Naive B cell (primary cell): Measurements from ENCODE around the gene TMEM150A. TPM values are rescaled to one million over a fixed set of nuclear protein-coding genes. Genes with fewer than 3 reads are reported as not detected.
"Not testable (repeated sequence)": the region's sequence is repeated elsewhere in the genome, so short reads cannot be mapped to it uniquely, and the experiment has no call there.

Source experiments
- ATAC-seq, 2 donors: fragments of 150-1000 bp; cut with Tn5 transposase; 2 replicates each; pipeline ENCODE4 v1.10.0; 2021; ENCODE audit warnings: low read depth in 2 of 2, mild to moderate bottlenecking in 2 of 2, moderate library complexity in 2 of 2
- DNase-seq: peaks from one replicate; pipeline ENCODE4 v3.0.0; 2022
- H3K27ac Mint-ChIP-seq, 6 donors: one replicate each; pipeline ENCODE4 v1.8.0; 2020 to 2022; ENCODE audit warnings: mild to moderate bottlenecking in 6 of 6, mixed read lengths in 6 of 6, moderate library complexity in 5 of 6, inconsistent platforms in 2 of 6
- H3K27me3 Mint-ChIP-seq, 3 donors: one replicate each; pipeline ENCODE4 v1.8.0; 2021 to 2022; ENCODE audit warnings: mixed read lengths in 3 of 3, mild to moderate bottlenecking in 1 of 3
- H3K36me3 Mint-ChIP-seq, 2 donors: one replicate each; pipeline ENCODE4 v1.8.0; 2020 to 2022; ENCODE audit warnings: mixed read lengths in 2 of 2, inconsistent platforms in 1 of 2, mild to moderate bottlenecking in 1 of 2
- H3K4me1 Mint-ChIP-seq, 3 donors: one replicate each; pipeline ENCODE4 v1.8.0; 2020 to 2022; ENCODE audit warnings: mixed read lengths in 3 of 3, inconsistent platforms in 1 of 3, mild to moderate bottlenecking in 1 of 3, moderate library complexity in 1 of 3
- H3K4me3 Mint-ChIP-seq, 8 donors: one replicate each; pipeline ENCODE4 v1.8.0; 2020 to 2022; ENCODE audit warnings: mild to moderate bottlenecking in 8 of 8, mixed read lengths in 8 of 8, moderate library complexity in 8 of 8, inconsistent platforms in 2 of 8
- H3K9me3 Mint-ChIP-seq, 7 donors: one replicate each; pipeline ENCODE4 v1.8.0; 2020 to 2022; ENCODE audit warnings: mixed read lengths in 7 of 7, mild to moderate bottlenecking in 5 of 7, inconsistent platforms in 2 of 7, moderate library complexity in 1 of 7
- polyA plus RNA-seq, 6 donors: library from polyadenylated mRNA; unstranded; fragments of 300-500 nt; fragmentation: Illumina TruSeq; gene quantifications; one replicate each; pipeline ENCODE4 v1.2.3, GENCODE V29; 2021; ENCODE audit warnings: low read depth in 6 of 6

TMEM150A gene
- polyA plus RNA-seq, 6 donors from 2014 or later: 11.8 to 25.0 (median 14.5) TPM

- DNase-seq (no peak), ATAC-seq (no peak)
- Mint-ChIP-seq H3K27ac (peak overlapping the region; percentile 92 to 99 (median 98)), H3K4me1 (peaks cover 33 to 49% (median 46%) of the 10 kb centered on the region in 3 donors), H3K9me3 (no peaks in the 10 kb centered on the region), H3K36me3 (no peaks in the 10 kb centered on the region), H3K27me3 (no peaks in the 10 kb centered on the region), H3K4me3 (peak overlapping the region; percentile 95 to 100 (median 99))
Measured at GRCh38 chr2:85596026-85596333, 6.5 kb downstream of the TMEM150A start.

DNA sequence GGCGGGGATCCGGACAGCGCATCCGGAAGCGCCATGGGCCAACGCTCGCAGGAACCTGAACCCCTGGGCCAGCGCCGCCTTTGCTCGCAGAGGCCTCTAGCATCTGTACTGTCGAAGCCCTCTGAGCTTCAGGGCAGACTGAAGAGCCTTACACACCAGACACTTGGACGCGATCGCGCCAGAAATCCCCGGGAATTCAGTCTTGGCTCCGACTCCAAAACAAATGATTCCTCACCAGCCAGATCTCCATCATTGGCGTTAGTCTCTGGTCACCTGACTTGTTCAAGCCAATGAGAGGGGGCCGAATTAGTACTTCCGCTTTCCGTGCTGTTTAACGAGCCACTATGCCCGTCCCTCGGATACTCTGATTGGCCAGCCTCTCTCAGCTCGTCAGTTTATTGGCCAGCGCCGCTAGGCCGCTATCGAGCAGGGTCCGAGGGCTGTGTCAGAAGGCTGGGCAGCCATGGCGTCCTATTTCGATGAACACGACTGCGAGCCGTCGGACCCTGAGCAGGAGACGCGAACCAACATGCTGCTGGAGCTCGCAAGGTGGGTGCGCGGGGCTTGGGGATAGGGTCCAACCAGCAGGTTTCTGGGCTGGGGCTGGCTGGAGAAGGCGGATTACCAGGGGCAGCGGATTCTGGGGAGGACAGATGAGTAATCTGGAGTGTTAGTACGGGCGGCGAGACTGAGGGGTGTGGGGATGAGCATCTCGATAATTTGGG lies 7.0 kb downstream of the TMEM150A start, which contains the start of gene RNF181:
Gene RNF181, plus strand, starts transcription at position 445 of the 725 bp plus-strand sequence. Its CDS starts 19 bp downstream, at position 464.
- H3K27ac Mint-ChIP-seq: peak within 1 kb of the TSS; percentile 92 to 99 (median 98)
- peak within 1 kb of the TSS; percentile 95 to 100 (median 99) for H3K4me3 Mint-ChIP-seq
- no peaks in the 10 kb centered on the region for H3K27me3 Mint-ChIP-seq
- H3K4me1 Mint-ChIP-seq: peaks cover 33 to 48% (median 44%) of the 10 kb centered on the region in 3 donors
- DNase-seq (peak; percentile 90), ATAC-seq (peak; percentile 99)
- H3K36me3 Mint-ChIP-seq: no peaks in the 10 kb centered on the region
- no peaks in the 10 kb centered on the region for H3K9me3 Mint-ChIP-seq

DNA sequence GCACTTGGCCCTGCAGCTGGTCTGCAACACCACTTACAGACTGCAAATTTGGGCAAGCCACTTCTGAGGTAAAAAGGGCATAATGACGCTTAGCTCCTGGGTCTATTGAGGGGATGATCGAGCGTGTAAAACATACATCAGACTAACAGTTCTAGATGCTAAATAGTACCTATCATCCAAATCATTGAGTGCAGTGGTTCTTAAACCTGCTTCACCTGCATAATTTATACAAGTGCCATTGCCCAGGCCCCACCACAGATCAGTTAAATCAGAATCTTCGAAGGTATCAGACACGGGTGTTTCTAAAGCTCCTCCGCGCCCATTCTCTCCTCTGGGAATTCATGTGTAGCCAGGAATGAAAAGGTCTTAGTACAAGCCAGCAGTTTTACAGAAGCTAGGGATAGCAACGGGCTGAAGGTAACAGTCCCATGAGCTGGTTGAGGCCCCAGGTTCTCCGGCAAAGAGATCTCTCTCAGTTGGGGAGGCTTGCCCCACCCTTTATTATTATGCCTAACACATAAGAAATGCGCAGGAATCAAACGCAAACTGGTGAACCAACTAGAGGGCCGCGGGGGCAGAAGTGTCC lies 7.7 kb downstream of the TMEM150A start:
- no peaks in the 10 kb centered on the region for H3K9me3 Mint-ChIP-seq
- peak overlapping the region; percentile 92 to 99 (median 98) for H3K27ac Mint-ChIP-seq
- H3K36me3 Mint-ChIP-seq: no peaks in the 10 kb centered on the region
- ATAC-seq: peak; percentile 1
- peaks cover 33 to 51% (median 39%) of the 10 kb centered on the region in 3 donors for H3K4me1 Mint-ChIP-seq
- peak overlapping the region; percentile 95 to 100 (median 99) for H3K4me3 Mint-ChIP-seq
- no peak for DNase-seq
- H3K27me3 Mint-ChIP-seq: no peaks in the 10 kb centered on the region

GRCh38 chr2:85593023-85593422 lies 9.5 kb downstream of the TMEM150A start:
- no peak overlapping the region for H3K27ac Mint-ChIP-seq
- H3K27me3 Mint-ChIP-seq: no peaks in the 10 kb centered on the region
- H3K4me3 Mint-ChIP-seq: peak overlapping the region in 3 of 8 donors; percentile 65 to 99 (median 95)
- no peak for DNase-seq
- peaks cover 41 to 51% (median 45%) of the 10 kb centered on the region in 3 donors for H3K4me1 Mint-ChIP-seq
- ATAC-seq: no peak
- no peaks in the 10 kb centered on the region for H3K36me3 Mint-ChIP-seq
- H3K9me3 Mint-ChIP-seq: no peaks in the 10 kb centered on the region

GRCh38 chr2:85592299-85592698 lies 10.2 kb downstream of the TMEM150A start:
- Mint-ChIP-seq H3K4me1 (peaks cover 46 to 58% (median 49%) of the 10 kb centered on the region in 3 donors), H3K4me3 (peak overlapping the region in 3 of 8 donors; percentile 16 to 95 (median 65)), H3K27ac (peak overlapping the region in 1 of 6 donors; percentile 80)
- H3K9me3 Mint-ChIP-seq, H3K27me3 Mint-ChIP-seq, ATAC-seq, H3K36me3 Mint-ChIP-seq, DNase-seq: not testable (repeated sequence)

DNA sequence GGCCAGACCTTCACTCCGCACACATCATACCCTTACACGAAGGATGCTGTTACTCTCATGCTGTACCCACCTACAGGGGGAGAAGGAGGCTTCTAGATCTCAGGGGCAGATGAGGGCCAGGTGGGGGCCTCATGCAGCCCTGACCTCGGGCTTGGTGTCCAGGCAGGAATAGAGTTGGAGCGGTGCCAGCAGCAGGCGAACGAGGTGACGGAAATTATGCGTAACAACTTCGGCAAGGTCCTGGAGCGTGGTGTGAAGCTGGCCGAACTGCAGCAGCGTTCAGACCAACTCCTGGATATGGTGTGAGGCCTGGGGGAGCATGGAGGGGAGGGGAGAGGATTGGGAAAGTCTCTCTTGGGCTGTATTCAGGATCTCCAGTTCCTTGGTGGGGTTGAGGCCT lies 10.9 kb downstream of the TMEM150A start:
- no peak overlapping the region for H3K27ac Mint-ChIP-seq
- peak overlapping the region in 2 of 8 donors; percentile 61 to 65 for H3K4me3 Mint-ChIP-seq

GRCh38 chr2:85590950-85591349 lies 11.5 kb downstream of the TMEM150A start:
- Mint-ChIP-seq H3K27me3 (no peaks in the 10 kb centered on the region), H3K4me1 (peaks cover 34 to 52% (median 40%) of the 10 kb centered on the region in 3 donors), H3K4me3 (peak overlapping the region in 1 of 8 donors; percentile 65), H3K36me3 (no peaks in the 10 kb centered on the region), H3K9me3 (no peaks in the 10 kb centered on the region), H3K27ac (peak overlapping the region in 2 of 6 donors; percentile 12 to 47)
- no peak for ATAC-seq
- no peak for DNase-seq

More for the DNA sequence above, 10.9 kb downstream of the TMEM150A start:
- Mint-ChIP-seq H3K27me3 (no peaks in the 10 kb centered on the region), H3K4me1 (peaks cover 40 to 55% (median 42%) of the 10 kb centered on the region in 3 donors), H3K36me3 (no peaks in the 10 kb centered on the region), H3K9me3 (no peaks in the 10 kb centered on the region)
- DNase-seq: no peak
- ATAC-seq: no peak

GRCh38 chr2:85589982-85590791 lies 12.3 kb downstream of the TMEM150A start:
- H3K27ac Mint-ChIP-seq: peak overlapping the region in 1 of 6 donors; percentile 56
- peaks cover 34 to 52% (median 42%) of the 10 kb centered on the region in 3 donors for H3K4me1 Mint-ChIP-seq
- no peak for DNase-seq
- no peaks in the 10 kb centered on the region for H3K27me3 Mint-ChIP-seq
- no peaks in the 10 kb centered on the region for H3K9me3 Mint-ChIP-seq
- peak overlapping the region in 1 of 8 donors; percentile 54 for H3K4me3 Mint-ChIP-seq
- H3K36me3 Mint-ChIP-seq: no peaks in the 10 kb centered on the region
- no peak for ATAC-seq

- Mint-ChIP-seq H3K9me3 (no peaks in the 10 kb centered on the region), H3K27ac (no peak overlapping the region), H3K27me3 (no peaks in the 10 kb centered on the region), H3K4me3 (no peak overlapping the region), H3K4me1 (peaks cover 32 to 48% (median 42%) of the 10 kb centered on the region in 3 donors), H3K36me3 (no peaks in the 10 kb centered on the region)
- ATAC-seq (no peak), DNase-seq (no peak)
Measured at GRCh38 chr2:85589181-85589580, 13.3 kb downstream of the TMEM150A start.

GRCh38 chr2:85588645-85589044 lies 13.9 kb downstream of the TMEM150A start:
- peaks cover 29 to 48% (median 40%) of the 10 kb centered on the region in 3 donors for H3K4me1 Mint-ChIP-seq
- H3K9me3 Mint-ChIP-seq: no peaks in the 10 kb centered on the region
- H3K4me3 Mint-ChIP-seq: peak overlapping the region in 3 of 8 donors; percentile 15 to 77 (median 31)
- ATAC-seq (no peak), DNase-seq (no peak)
- peak overlapping the region in 1 of 6 donors; percentile 34 for H3K27ac Mint-ChIP-seq
- H3K36me3 Mint-ChIP-seq: no peaks in the 10 kb centered on the region
- H3K27me3 Mint-ChIP-seq: no peaks in the 10 kb centered on the region

DNA sequence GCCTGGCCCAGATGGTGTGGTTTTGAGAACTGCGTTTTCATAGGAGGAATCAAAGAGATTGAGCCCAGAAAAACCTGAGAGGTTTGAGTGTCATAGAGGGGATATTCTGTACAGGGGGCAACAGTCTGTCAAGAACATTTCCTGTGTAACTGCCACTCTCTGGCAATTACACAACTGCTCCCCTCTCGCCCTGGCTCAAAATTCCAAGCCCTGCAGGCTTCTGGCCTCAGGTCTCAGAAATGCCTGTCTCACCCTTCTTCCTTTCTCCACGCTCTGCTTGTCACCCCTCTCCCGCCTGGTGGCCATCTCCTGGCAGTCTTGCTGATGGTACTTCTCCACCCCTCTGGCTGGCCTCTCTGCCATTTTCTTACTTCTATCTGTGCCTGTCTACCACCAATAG lies 14.3 kb downstream of the TMEM150A start:
- Mint-ChIP-seq H3K27me3 (no peaks in the 10 kb centered on the region), H3K4me1 (peaks cover 32 to 48% (median 44%) of the 10 kb centered on the region in 3 donors)
- ATAC-seq: no peak

DNA sequence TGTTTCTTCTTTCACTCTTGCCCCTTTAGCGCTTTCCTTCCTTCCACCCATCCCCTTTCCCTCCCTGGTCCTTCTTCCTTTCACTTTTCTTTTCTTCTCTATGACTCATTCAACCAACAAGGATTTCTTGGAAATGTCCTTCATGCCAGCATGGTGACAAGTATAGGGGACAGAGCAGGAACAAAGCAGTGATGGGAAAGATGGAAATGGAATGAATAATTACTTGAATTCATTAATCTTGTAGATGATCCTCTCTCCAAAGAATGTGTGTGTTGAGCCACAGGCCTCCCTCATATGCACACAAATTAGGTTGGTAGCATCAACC lies 16.8 kb downstream of the TMEM150A start:
- H3K9me3 Mint-ChIP-seq: no peaks in the 10 kb centered on the region
- H3K36me3 Mint-ChIP-seq: peaks cover 12 to 13% of the 10 kb centered on the region in 2 donors
- no peak for DNase-seq
- peaks cover 34 to 60% (median 44%) of the 10 kb centered on the region in 3 donors for H3K4me1 Mint-ChIP-seq
- no peaks in the 10 kb centered on the region for H3K27me3 Mint-ChIP-seq
- H3K4me3 Mint-ChIP-seq: peak overlapping the region in 7 of 8 donors; percentile 72 to 93 (median 88)
- ATAC-seq: no peak
- peak overlapping the region in 4 of 6 donors; percentile 21 to 74 (median 38) for H3K27ac Mint-ChIP-seq

More for the DNA sequence above, 14.3 kb downstream of the TMEM150A start:
- H3K4me3 Mint-ChIP-seq: peak overlapping the region in 3 of 8 donors; percentile 15 to 77 (median 31)
- no peaks in the 10 kb centered on the region for H3K36me3 Mint-ChIP-seq
- peak overlapping the region in 2 of 6 donors; percentile 14 to 34 for H3K27ac Mint-ChIP-seq
- DNase-seq: no peak
- no peaks in the 10 kb centered on the region for H3K9me3 Mint-ChIP-seq
